Measurements from ENCODE around the gene IL13RA1. TPM values are rescaled to one million over a fixed set of nuclear protein-coding genes. Genes with fewer than 3 reads are reported as not detected.

IL13RA1 gene
- total RNA-seq, 4 donors from 2014 or later = 34.8 to 61.2 (median 46.9) TPM

DNA sequence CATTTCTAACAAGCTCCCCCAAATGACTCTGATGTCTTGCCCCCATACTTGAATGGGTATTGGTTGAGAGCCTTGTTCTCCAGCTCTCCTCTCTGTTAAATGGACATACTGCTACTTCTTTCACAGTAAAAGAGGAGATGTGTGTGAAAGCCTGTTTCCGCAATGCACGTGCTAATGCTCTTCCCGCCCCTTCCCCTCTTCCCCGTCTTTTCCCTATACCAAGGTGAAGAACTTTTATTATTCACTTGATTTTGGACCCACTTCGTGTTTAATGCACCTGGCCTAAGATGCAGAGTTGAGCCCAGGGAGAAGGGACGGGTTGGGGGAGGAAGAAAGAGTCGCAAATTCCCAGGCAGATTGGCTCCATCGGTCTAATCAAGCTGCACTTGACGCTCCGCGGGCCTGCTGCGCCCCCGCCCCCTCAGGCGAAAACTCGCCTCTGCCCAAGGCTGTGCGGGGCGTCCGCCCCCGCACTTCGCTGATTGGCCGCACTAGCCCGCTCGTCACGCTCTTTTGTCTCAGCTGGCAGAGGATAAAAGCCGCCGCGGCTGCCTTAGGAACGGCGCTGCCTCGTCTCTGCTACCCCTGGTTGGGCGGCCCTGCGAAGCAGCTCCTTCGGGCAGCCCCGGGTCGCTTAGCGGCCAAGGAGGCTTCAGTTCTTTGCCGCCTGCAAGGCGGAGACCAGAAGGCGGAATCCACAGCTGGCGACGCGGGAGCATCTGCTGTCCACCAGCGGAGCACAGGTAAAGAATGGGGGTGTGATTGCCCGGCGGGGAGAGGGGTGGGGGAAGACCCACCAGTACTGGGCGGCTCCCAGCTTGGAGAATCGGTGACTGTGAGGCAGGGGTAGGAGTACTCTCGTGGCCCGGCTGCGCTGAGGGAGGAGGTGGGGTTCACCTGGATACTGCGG lies 96.1 kb downstream of the IL13RA1 start, which contains the start of gene ZCCHC12:
Gene ZCCHC12, plus strand, starts transcription at position 562 of the 910 bp plus-strand sequence. CDS start 1,421 bp downstream, outside the sequence.
- 27 to 41% methylated on average over 8 to 43 of the region's 51 CpGs for WGBS, 2 donors
- no peak for TF ChIP-seq POLR2A (IDR thresholded peaks at IDR 0.05)
- TF ChIP-seq EP300 (IDR thresholded peaks at IDR 0.05) = no peak
- TF ChIP-seq, protein P1, sequence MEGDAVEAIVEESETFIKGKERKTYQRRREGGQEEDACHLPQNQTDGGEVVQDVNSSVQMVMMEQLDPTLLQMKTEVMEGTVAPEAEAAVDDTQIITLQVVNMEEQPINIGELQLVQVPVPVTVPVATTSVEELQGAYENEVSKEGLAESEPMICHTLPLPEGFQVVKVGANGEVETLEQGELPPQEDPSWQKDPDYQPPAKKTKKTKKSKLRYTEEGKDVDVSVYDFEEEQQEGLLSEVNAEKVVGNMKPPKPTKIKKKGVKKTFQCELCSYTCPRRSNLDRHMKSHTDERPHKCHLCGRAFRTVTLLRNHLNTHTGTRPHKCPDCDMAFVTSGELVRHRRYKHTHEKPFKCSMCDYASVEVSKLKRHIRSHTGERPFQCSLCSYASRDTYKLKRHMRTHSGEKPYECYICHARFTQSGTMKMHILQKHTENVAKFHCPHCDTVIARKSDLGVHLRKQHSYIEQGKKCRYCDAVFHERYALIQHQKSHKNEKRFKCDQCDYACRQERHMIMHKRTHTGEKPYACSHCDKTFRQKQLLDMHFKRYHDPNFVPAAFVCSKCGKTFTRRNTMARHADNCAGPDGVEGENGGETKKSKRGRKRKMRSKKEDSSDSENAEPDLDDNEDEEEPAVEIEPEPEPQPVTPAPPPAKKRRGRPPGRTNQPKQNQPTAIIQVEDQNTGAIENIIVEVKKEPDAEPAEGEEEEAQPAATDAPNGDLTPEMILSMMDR (IDR thresholded peaks at IDR 0.05) = no peak
- Histone ChIP-seq H3K4me3 (peak within 1 kb of the TSS in 3 of 4 donors; percentile 1 to 40 (median 31)), H3K27ac (no peak within 1 kb of the TSS), H3K27me3 (peaks cover 0 to 61% of the 10 kb centered on the region in 2 donors), H3K4me1 (peaks cover 0 to 19% (median 0%) of the 10 kb centered on the region in 4 donors), H3K36me3 (no peaks in the 10 kb centered on the region), H3K9me3 (no peaks in the 10 kb centered on the region)
- DNase-seq (ENCODE audit: low spot score in 2 of 2) = no peak

DNA sequence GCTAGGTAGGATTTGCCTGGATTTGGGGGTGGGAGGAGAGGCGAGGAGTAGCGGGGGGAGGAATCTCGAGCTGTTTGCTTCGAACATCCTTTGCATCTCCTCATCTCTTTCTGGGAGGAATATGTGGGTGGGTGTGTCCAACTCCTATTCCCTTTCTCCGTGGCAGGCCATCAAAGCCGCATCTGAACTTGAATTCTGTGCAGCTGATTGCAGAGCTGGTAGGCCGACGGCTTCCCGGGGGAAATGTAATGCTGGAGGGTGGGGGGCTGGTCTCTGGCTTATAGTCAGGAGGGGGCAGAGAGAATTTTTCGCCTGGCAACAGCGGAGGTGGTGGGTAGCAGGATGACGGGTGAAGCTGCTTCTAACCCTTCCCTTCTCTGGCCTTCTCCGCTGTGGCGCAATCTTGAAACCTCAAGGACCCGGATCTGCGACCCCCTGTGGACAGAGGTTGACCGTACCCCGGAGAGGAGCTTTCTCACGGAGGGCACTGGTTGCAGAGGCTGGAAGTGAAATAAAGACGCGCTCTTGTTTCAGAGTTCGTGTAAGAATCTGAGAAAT lies 96.8 kb downstream of the IL13RA1 start:
- 2 to 42% methylated on average over 17 to 21 of the region's 22 CpGs for WGBS, 2 donors
- no peak overlapping the region for H3K27ac ChIP-seq
- H3K4me1 ChIP-seq = peaks cover 0 to 19% (median 0%) of the 10 kb centered on the region in 4 donors
- no peaks in the 10 kb centered on the region for H3K36me3 ChIP-seq
- no peak for DNase-seq (ENCODE audit: low spot score in 2 of 2)
- no peaks in the 10 kb centered on the region for H3K9me3 ChIP-seq
- H3K4me3 ChIP-seq = peak overlapping the region in 3 of 4 donors; percentile 1 to 40 (median 31)
- H3K27me3 ChIP-seq = peaks cover 0 to 66% of the 10 kb centered on the region in 2 donors
- TF ChIP-seq, protein P1 (IDR thresholded peaks at IDR 0.05) = no peak
- TF ChIP-seq POLR2A (IDR thresholded peaks at IDR 0.05) (no peak), EP300 (IDR thresholded peaks at IDR 0.05) (no peak)

DNA sequence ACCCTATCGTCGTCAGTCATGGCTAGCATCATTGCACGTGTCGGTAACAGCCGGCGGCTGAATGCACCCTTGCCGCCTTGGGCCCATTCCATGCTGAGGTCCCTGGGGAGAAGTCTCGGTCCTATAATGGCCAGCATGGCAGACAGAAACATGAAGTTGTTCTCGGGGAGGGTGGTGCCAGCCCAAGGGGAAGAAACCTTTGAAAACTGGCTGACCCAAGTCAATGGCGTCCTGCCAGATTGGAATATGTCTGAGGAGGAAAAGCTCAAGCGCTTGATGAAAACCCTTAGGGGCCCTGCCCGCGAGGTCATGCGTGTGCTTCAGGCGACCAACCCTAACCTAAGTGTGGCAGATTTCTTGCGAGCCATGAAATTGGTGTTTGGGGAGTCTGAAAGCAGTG lies 97.8 kb downstream of the IL13RA1 start:
- Histone ChIP-seq H3K27ac (no peak overlapping the region), H3K4me3 (no peak overlapping the region), H3K36me3 (no peaks in the 10 kb centered on the region), H3K4me1 (peaks cover 0 to 19% (median 0%) of the 10 kb centered on the region in 4 donors), H3K9me3 (no peaks in the 10 kb centered on the region), H3K27me3 (peaks cover 0 to 75% of the 10 kb centered on the region in 2 donors)
- DNase-seq (ENCODE audit: low spot score in 2 of 2) = peak in 1 of 2 donors; percentile 11
- 22 to 49% methylated on average over 9 to 16 of the region's 16 CpGs for WGBS, 2 donors
- no peak for TF ChIP-seq EP300 (IDR thresholded peaks at IDR 0.05)
- no peak for TF ChIP-seq POLR2A (IDR thresholded peaks at IDR 0.05)
- TF ChIP-seq, protein P1 (IDR thresholded peaks at IDR 0.05) = no peak

DNA sequence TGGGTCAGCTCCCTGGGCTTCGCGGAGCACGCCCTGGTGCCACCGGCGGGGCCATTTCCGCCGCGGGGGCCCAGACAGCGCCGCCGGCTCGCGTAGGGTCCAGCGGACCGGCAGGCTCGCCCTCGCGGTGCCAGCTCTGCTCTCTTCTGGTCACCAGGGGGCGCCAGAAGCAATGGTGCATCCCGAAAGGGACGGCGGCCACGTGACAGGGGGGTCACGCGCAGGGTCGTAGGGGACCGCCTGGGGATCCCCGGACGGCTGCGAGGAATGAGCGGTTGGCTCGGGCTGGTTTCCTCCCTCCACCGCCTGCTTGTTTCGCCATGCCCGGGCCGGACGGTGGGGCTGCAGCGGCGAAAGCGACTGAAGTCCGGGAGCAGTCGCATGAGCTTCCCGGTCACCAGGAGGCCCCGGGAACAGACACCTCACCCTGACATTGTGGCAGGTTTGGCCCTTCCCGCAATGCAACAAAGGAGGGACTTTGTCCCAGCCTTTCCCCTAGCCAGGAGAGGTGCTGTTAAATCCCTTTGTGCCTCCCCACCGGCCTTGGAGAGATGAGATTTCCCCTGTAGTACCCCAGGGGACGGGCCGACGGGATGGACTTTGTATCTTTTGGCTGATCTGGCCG lies 112.0 kb downstream of the IL13RA1 start:
- DNase-seq (ENCODE audit: low spot score in 2 of 2) = peak; percentile 57 to 84
- Histone ChIP-seq H3K27ac (no peak overlapping the region), H3K4me3 (peak overlapping the region; percentile 26 to 52 (median 34)), H3K36me3 (no peaks in the 10 kb centered on the region), H3K9me3 (no peaks in the 10 kb centered on the region), H3K27me3 (no peaks in the 10 kb centered on the region), H3K4me1 (no peaks in the 10 kb centered on the region)
- WGBS, 2 donors = 3 to 47% methylated on average over 13 to 44 of the region's 50 CpGs
- TF ChIP-seq POLR2A (IDR thresholded peaks at IDR 0.05) = no peak
- TF ChIP-seq, protein P1 (IDR thresholded peaks at IDR 0.05) = peak; percentile 59 to 82 (median 71)
- no peak for TF ChIP-seq EP300 (IDR thresholded peaks at IDR 0.05)

Small RNA genes within 50 kb of the gene (small RNA-seq; reads per million reads assigned to genes)
- not detected for gene RF00566

Other genes starting within 250 kb of the IL13RA1 start
- gene DOCK11, start 231.8 kb upstream of the IL13RA1 start, total RNA-seq = 10 to 100 TPM; 30.0 to 50.7 (median 35.7) TPM
- gene ZCCHC12, start 96.2 kb downstream of the IL13RA1 start, total RNA-seq = not detected
- 10 to 100 TPM; 12.2 to 20.4 (median 19.2) TPM for gene LONRF3, start 247.0 kb downstream of the IL13RA1 start, total RNA-seq